ENCODE data around the gene CDK10.
"Not testable (repeated sequence)": the region's sequence is repeated elsewhere in the genome, so short reads cannot be mapped to it uniquely, and the experiment has no call there.

CDK10 gene

DNA sequence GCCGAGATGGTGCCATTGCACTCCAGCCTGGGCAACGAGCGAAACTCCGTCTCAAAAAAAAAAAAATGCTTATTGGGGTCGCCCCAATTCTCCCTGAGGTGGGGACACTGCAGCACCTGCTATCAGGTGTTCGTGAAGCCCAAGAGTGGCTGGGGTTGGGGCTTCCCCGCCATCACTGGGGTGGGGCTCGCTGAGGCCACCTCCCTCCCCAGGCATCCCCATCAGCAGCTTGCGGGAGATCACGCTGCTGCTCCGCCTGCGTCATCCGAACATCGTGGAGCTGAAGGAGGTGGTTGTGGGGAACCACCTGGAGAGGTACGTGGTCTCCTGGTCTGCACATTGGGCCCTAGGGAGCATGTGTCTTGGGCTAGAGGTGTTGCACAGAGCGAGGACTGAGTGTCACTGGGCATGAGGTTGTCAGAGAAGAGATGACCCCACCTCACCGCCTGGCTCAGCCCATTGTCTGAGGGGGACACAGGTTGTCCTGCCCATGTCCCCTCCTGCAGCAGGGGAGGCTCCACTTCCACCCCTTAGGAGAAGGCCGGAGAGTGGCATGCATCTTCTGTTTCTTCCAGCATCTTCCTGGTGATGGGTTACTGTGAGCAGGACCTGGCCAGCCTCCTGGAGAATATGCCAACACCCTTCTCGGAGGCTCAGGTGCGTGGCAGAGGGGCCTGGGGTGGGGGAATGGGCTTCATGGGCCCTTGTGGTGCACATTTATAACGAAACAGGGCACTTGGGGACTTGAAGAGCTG lies 4.9 kb downstream of the CDK10 start:
- DNase-seq (ENCODE audit: low read depth, low spot score) = no peak
- in situ Hi-C loops (cut with HindIII; ENCODE audit: low sequenced_read_pairs) = no loop called here
- TF ChIP-seq, protein P1, sequence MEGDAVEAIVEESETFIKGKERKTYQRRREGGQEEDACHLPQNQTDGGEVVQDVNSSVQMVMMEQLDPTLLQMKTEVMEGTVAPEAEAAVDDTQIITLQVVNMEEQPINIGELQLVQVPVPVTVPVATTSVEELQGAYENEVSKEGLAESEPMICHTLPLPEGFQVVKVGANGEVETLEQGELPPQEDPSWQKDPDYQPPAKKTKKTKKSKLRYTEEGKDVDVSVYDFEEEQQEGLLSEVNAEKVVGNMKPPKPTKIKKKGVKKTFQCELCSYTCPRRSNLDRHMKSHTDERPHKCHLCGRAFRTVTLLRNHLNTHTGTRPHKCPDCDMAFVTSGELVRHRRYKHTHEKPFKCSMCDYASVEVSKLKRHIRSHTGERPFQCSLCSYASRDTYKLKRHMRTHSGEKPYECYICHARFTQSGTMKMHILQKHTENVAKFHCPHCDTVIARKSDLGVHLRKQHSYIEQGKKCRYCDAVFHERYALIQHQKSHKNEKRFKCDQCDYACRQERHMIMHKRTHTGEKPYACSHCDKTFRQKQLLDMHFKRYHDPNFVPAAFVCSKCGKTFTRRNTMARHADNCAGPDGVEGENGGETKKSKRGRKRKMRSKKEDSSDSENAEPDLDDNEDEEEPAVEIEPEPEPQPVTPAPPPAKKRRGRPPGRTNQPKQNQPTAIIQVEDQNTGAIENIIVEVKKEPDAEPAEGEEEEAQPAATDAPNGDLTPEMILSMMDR (IDR thresholded peaks at IDR 0.05; ENCODE audit: low read depth, low read length) = no peak
- H3K4me3 ChIP-seq (ENCODE audit: low read depth, low read length) = no peak overlapping the region

DNA sequence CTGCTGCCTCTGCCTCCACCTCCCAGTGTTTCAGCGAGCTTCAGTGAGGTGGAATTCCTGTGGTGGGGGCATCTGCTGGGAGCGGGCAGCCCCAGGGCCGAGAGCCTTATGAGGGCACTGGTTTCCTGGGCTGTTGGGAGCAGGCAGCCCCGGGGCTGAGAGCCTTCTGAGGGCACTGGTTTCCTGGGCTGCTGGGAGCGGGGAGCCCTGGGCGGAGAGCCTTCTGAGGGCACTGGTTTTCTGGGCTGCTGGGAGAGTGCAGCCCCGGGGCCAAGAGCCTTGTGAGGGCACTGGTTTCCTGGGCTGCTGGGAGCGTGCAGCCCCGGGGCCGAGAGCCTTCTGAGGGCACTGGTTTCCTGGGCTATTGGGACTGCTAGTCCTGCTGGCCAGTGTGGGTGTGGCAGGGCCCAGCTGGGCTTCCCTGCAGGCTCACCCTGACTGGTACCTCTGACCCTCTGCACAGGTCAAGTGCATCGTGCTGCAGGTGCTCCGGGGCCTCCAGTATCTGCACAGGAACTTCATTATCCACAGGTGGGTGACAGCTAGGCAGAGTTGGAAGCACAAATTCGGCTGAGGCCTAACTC lies 5.6 kb downstream of the CDK10 start:
- in situ Hi-C loops (cut with HindIII; ENCODE audit: low sequenced_read_pairs) = no loop called here
- no peak for DNase-seq (ENCODE audit: low read depth, low spot score)
- TF ChIP-seq, protein P1 (IDR thresholded peaks at IDR 0.05; ENCODE audit: low read depth, low read length) = no peak
- no peak overlapping the region for H3K4me3 ChIP-seq (ENCODE audit: low read depth, low read length)

DNA sequence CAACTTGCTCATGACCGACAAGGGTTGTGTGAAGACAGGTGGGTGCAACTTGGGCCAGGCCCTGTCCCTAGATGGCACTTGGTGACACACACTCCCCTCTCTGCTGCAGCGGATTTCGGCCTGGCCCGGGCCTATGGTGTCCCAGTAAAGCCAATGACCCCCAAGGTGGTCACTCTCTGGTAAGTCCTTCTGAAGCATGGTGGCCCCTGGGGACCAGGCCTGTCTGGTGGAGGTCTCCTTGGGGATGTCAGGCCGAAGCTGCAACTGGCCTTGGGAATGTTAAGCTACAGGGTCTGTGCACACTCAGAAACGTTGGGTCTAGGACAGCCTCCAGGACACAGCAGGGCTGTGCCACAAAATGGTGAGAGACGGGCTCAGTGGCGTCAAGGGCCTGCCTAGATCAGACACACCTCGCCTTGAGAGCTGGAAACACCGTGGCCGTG lies 6.8 kb downstream of the CDK10 start:
- no peak for DNase-seq (ENCODE audit: low read depth, low spot score)
- TF ChIP-seq, protein P1 (IDR thresholded peaks at IDR 0.05; ENCODE audit: low read depth, low read length) = no peak
- in situ Hi-C loops (cut with HindIII; ENCODE audit: low sequenced_read_pairs) = no loop called here
- no peak overlapping the region for H3K4me3 ChIP-seq (ENCODE audit: low read depth, low read length)

DNA sequence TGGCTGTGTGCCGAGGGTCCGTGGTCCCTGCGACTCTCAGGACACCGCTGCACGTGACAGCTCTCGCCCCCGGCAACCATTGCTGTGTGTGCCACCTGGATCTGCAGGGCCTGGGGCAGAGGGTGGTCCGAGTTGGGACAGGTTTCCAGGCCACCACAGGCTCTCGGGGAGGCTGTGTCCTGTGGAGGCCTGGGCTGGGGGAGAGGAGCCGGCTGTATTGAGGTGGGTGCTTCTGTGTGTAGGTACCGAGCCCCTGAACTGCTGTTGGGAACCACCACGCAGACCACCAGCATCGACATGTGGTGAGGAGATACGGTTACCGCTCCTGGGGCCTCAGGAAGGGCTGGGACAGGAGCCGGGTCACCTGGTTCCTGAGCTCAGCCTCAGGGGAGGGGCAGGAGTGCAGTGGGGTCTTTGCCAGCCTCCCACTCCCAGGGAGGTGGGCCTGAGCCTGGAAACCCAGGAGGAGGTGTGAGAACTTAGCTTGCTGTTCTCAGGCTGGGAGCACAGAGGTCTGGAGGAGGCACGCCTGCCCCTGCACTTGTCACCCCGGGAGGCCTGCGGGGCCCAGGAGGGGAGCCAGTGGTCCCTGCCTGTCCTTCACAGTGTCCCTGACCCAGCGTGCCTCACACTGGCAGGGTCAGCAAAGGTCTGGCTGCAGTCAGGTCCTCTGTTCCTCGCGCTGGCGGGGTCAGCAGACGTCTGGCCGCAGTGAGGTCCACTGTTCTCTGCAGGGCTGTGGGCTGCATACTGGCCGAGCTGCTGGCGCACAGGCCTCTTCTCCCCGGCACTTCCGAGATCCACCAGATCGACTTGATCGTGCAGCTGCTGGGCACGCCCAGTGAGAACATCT lies 7.7 kb downstream of the CDK10 start:
- no peak for DNase-seq (ENCODE audit: low read depth, low spot score)
- TF ChIP-seq, protein P1 (IDR thresholded peaks at IDR 0.05; ENCODE audit: low read depth, low read length) = no peak
- in situ Hi-C loops (cut with HindIII; ENCODE audit: low sequenced_read_pairs) = no loop called here
- no peak overlapping the region for H3K4me3 ChIP-seq (ENCODE audit: low read depth, low read length)

DNA sequence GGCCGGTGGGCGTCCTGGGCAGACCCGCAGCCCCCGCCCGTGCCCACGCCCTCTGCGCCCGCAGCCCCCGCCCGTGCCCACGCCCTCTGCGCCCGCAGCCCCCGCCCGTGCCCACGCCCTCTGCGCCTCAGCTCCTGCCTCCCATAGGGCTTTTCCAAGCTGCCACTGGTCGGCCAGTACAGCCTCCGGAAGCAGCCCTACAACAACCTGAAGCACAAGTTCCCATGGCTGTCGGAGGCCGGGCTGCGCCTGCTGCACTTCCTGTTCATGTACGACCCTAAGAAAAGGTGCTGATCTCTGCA lies 8.2 kb downstream of the CDK10 start:
- in situ Hi-C loops (cut with HindIII; ENCODE audit: low sequenced_read_pairs); H3K4me3 ChIP-seq (ENCODE audit: low read depth, low read length); DNase-seq (ENCODE audit: low read depth, low spot score): not testable (repeated sequence)

DNA sequence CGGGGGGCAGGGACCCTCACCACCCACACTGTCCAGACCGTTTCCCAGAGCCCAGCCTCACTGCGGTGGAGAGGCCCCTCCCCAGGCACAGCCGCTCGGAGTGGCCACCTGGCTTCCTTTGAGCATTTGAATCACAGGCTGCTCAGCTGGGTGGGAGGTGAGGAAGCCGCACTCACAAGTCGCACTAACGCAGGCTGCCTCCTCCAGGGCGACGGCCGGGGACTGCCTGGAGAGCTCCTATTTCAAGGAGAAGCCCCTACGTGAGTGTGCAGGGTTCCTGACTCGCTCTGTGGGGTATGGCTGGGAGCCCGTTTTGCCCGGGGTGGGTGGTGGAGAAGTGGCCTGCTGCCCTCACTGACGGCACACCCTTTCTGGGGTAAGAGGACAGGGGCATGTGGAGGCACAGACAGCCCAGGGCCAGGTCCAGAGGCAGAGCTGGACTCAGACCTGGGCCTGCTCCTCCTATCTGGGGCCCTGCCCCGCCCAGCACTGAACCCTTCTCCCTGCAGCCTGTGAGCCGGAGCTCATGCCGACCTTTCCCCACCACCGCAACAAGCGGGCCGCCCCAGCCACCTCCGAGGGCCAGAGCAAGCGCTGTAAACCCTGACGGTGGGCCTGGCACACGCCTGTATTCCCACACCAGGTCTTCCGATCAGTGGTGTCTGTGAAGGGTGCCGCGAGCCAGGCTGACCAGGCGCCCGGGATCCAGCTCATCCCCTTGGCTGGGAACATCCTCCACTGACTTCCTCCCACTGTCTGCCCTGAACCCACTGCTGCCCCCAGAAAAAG lies 8.8 kb downstream of the CDK10 start:
- in situ Hi-C loops (cut with HindIII; ENCODE audit: low sequenced_read_pairs) = no loop called here
- no peak for DNase-seq (ENCODE audit: low read depth, low spot score)
- TF ChIP-seq, protein P1 (IDR thresholded peaks at IDR 0.05; ENCODE audit: low read depth, low read length) = no peak
- no peak overlapping the region for H3K4me3 ChIP-seq (ENCODE audit: low read depth, low read length)

Data from astrocyte of the spinal cord (primary cell).